SK-N-SH (cell line): ENCODE data around the gene EEF2K. TPM values are rescaled to one million over a fixed set of nuclear protein-coding genes. Genes with fewer than 3 reads are reported as not detected.

Source experiments
- CTCF ChIA-PET: fragments of 300-600, 350-600 bp; formaldehyde crosslinking; extraction: SDS; loops from one replicate; lab custom pipeline; 2021; lab: Yijun Ruan, JAX
- POLR2A ChIA-PET: fragments of 350-600 bp; sonication (Branson Sonifier 250); formaldehyde crosslinking; extraction: SDS; loops from one replicate; lab custom pipeline; 2020; ENCODE audit warnings: antibody characterized with exemption, inconsistent platforms; lab: Yijun Ruan, JAX
- DNase-seq: peaks from one replicate; pipeline ENCODE4 v3.0.0; 2012
- H2AFZ ChIP-seq: fragments of 200-600 bp; sonication (generic); 2 replicates; pipeline ENCODE4 v1.8.1; 2016; ENCODE audit warnings: antibody characterized with exemption, mild to moderate bottlenecking, low read depth
- H3F3A ChIP-seq: fragments of 200-600 bp; sonication (generic); replicated peaks from 2 replicates; pipeline ENCODE3; 2016; ENCODE audit warnings: antibody characterized with exemption, mild to moderate bottlenecking; ENCODE audit not compliant: insufficient read depth
- H3K27ac ChIP-seq, 2 experiments: fragments of 200-500 bp in 1 of 2; fragments of 200-600 bp in 1 of 2; sonication (Bioruptor generic) in 1 of 2; sonication (generic), shearing (Covaris generic) in 1 of 2; 2 replicates each; pipeline versions ENCODE4 v1.5.1 to v1.6.1; 2014 to 2016; ENCODE audit warnings: low read depth in 2 of 2, inconsistent platforms in 1 of 2, low read length in 1 of 2, mild to moderate bottlenecking in 1 of 2, mixed read lengths in 1 of 2
- H3K27me3 ChIP-seq: fragments of 200-600 bp; sonication (generic), shearing (Covaris generic); 2 replicates; pipeline ENCODE4 v1.6.1; 2016; ENCODE audit warnings: mixed run types; ENCODE audit not compliant: insufficient read depth
- H3K36me3 ChIP-seq, 2 experiments: fragments of 200-500 bp in 1 of 2; fragments of 200-600 bp in 1 of 2; sonication (Bioruptor generic) in 1 of 2; sonication (generic) in 1 of 2; replicated peaks in 1 of 2; 2 replicates each; pipeline versions ENCODE3 to v1.5.1; 2014 to 2016; ENCODE audit warnings: low read length in 1 of 2, mild to moderate bottlenecking in 1 of 2; ENCODE audit not compliant: insufficient read depth in 2 of 2, control insufficient read depth in 1 of 2
- H3K4me1 ChIP-seq, 2 experiments: fragments of 200-500 bp in 1 of 2; fragments of 200-600 bp in 1 of 2; sonication (Bioruptor generic) in 1 of 2; sonication (generic), shearing (Covaris generic) in 1 of 2; 2 replicates each; pipeline versions ENCODE4 v1.5.1 to v1.6.1; 2014 to 2016; ENCODE audit warnings: low read depth in 1 of 2, low read length in 1 of 2, mixed run types in 1 of 2; ENCODE audit not compliant: insufficient read depth in 2 of 2, control insufficient read depth in 1 of 2
- H3K4me2 ChIP-seq: fragments of 200-600 bp; sonication (generic), shearing (Covaris generic); 2 replicates; pipeline ENCODE4 v1.6.1; 2017; ENCODE audit warnings: mixed run types
- H3K4me3 ChIP-seq, 2 experiments: fragments of 200-500 bp in 1 of 2; fragments of 200-600 bp in 1 of 2; sonication (Bioruptor generic) in 1 of 2; sonication (generic), shearing (Covaris generic) in 1 of 2; 2 replicates each; pipeline versions ENCODE4 v1.5.1 to v1.8.1; 2014 to 2016; ENCODE audit warnings: low read depth in 2 of 2, inconsistent platforms in 1 of 2, low read length in 1 of 2, mild to moderate bottlenecking in 1 of 2, mixed read lengths in 1 of 2, moderate library complexity in 1 of 2
- H3K79me2 ChIP-seq: fragments of 200-600 bp; sonication (generic); 2 replicates; pipeline ENCODE4 v1.8.1; 2017; ENCODE audit warnings: mild to moderate bottlenecking; ENCODE audit not compliant: insufficient read depth
- H3K9ac ChIP-seq: fragments of 200-600 bp; sonication (generic); 2 replicates; pipeline ENCODE4 v1.6.1; 2017; ENCODE audit warnings: mixed run types
- H3K9me2 ChIP-seq: fragments of 200-600 bp; sonication (generic); 2 replicates; pipeline ENCODE4 v1.6.1; 2017; ENCODE audit warnings: mixed run types
- H3K9me3 ChIP-seq: fragments of 200-600 bp; sonication (generic); 2 replicates; pipeline ENCODE4 v1.6.1; 2017; ENCODE audit warnings: mixed run types, mild to moderate bottlenecking, moderate library complexity
- H4K20me1 ChIP-seq: fragments of 200-600 bp; sonication (generic); 2 replicates; pipeline ENCODE4 v1.6.1; 2017; ENCODE audit warnings: mild to moderate bottlenecking, mixed run types; ENCODE audit not compliant: insufficient read depth
- ELF1 ChIP-seq: IDR thresholded peaks from 2 replicates; pipeline ENCODE4 v1.4.0; 2012
- FOSL2 ChIP-seq: IDR thresholded peaks from 2 replicates; pipeline ENCODE4 v1.4.0; 2012; ENCODE audit warnings: low read depth, mild to moderate bottlenecking, moderate library complexity, borderline replicate concordance
- FOXM1 ChIP-seq: IDR thresholded peaks from 2 replicates; pipeline ENCODE4 v1.4.0; 2012; ENCODE audit warnings: low read depth, mild to moderate bottlenecking
- MXI1 ChIP-seq: IDR thresholded peaks from 2 replicates; pipeline ENCODE4 v1.6.1; 2012; ENCODE audit warnings: mild to moderate bottlenecking, low read depth, low read length, improper control_type of control experiment
- NFIC ChIP-seq: IDR thresholded peaks from 2 replicates; pipeline ENCODE4 v1.4.0; 2012; ENCODE audit warnings: borderline replicate concordance
- POLR2AphosphoS5 ChIP-seq: IDR thresholded peaks from 2 replicates; pipeline ENCODE4 v1.6.1; 2012; ENCODE audit warnings: low read depth, low read length
- RCOR1 ChIP-seq: fragments of 150-350 bp; IDR thresholded peaks from 2 replicates; pipeline ENCODE4 v1.6.1; 2017; ENCODE audit warnings: antibody characterized with exemption, low read length
- RFX5 ChIP-seq: IDR thresholded peaks from 2 replicates; pipeline ENCODE4 v1.6.1; 2012; ENCODE audit warnings: mild to moderate bottlenecking, improper control_type of control experiment, low read length
- TAF1 ChIP-seq: IDR thresholded peaks from 2 replicates; pipeline ENCODE4 v1.6.1; 2012; ENCODE audit warnings: low read depth, mild to moderate bottlenecking, low read length, moderate library complexity, borderline replicate concordance
- TEAD4 ChIP-seq: IDR thresholded peaks from 2 replicates; pipeline ENCODE4 v1.4.0; 2012; ENCODE audit warnings: mild to moderate bottlenecking, borderline replicate concordance; ENCODE audit not compliant: insufficient read depth
- YY1 ChIP-seq: IDR thresholded peaks from 2 replicates; pipeline ENCODE4 v1.4.0; 2012; ENCODE audit warnings: low read depth, mild to moderate bottlenecking
- WGBS: methylation state at CpG from one replicate; pipeline ENCODE4 v1.1.6; 2017; ENCODE audit warnings: low lambda C conversion rate; 5-methylcytosine and 5-hydroxymethylcytosine counted together
- polyA plus RNA-seq, 3 experiments: library from polyadenylated mRNA; depleted of rRNA; stranded (reverse); fragments of >200 nt; gene quantifications; 2 replicates each; pipeline ENCODE4 v1.2.3, GENCODE V29; 2012
- TF ChIP-seq, protein P1 (sequence below): IDR thresholded peaks from 2 replicates; pipeline ENCODE4 v1.4.0; 2012; ENCODE audit warnings: low read depth, borderline replicate concordance
- TF ChIP-seq, protein P2 (sequence below): IDR thresholded peaks from 2 replicates; pipeline ENCODE4 v1.4.0; 2012; ENCODE audit warnings: low read depth, borderline replicate concordance
- TF ChIP-seq, protein P3 (sequence below): fragments of 150-350 bp; IDR thresholded peaks from 2 replicates; pipeline ENCODE4 v1.6.1; 2017; ENCODE audit warnings: antibody characterized with exemption, low read length, low read depth, borderline replicate concordance
- TF ChIP-seq, protein P4 (sequence below): IDR thresholded peaks from 2 replicates; pipeline ENCODE4 v1.4.0; 2012; ENCODE audit warnings: low read depth
- TF ChIP-seq, protein P5 (sequence below): IDR thresholded peaks from 2 replicates; pipeline ENCODE4 v1.6.1; 2012; ENCODE audit warnings: mild to moderate bottlenecking, low read depth, low read length, moderate library complexity

EEF2K gene
- polyA plus RNA-seq, 1 of the 3 experiments (the other 2 are of a cell fraction): 8.0 TPM

DNA sequence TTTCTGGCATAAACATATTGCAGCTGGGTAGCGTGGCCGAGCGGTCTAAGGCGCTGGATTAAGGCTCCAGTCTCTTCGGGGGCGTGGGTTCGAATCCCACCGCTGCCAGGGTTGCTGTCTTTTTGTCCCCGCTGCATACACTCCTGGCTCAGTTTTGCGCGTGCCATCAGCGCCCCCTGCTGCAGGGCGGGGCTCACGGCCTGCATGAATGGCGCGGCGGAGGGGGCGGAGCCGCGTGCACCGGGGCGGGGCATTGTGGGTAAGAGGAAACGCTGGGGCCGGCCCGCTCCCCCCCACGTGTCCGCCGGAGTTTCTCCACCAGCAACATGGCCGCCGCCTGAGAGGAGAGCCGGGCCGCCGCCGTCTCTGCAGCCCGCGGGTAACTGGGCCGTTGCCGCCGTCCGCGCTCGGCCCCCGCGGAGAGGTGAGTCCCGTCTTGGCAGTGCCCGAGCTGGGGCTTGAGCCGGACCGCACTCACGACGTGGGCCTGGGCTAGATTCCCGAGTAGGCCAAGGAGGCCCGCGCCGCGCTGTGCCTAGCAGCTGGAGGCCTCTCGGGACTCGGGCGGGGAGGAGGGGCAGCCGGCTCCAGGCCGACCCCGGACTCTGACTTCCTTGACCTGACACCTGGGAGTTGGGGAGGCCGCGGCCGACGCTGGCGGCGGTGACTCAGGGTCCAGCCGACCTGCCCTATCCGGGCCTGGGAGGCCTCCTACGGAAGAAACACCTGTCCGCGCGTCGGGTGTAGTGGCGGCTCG, 91.2 kb downstream of the EEF2K start, which contains the start of gene POLR3E (continued):
- TF ChIP-seq YY1 (peak; percentile 96), TAF1 (peak; percentile 59; the same call in 1 of the 2 replicates), ELF1 (no peak; the same call in 1 of the 2 replicates)
- TF ChIP-seq, protein P1, sequence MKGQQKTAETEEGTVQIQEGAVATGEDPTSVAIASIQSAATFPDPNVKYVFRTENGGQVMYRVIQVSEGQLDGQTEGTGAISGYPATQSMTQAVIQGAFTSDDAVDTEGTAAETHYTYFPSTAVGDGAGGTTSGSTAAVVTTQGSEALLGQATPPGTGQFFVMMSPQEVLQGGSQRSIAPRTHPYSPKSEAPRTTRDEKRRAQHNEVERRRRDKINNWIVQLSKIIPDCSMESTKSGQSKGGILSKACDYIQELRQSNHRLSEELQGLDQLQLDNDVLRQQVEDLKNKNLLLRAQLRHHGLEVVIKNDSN: peak; percentile 74
- TF ChIP-seq, protein P2, sequence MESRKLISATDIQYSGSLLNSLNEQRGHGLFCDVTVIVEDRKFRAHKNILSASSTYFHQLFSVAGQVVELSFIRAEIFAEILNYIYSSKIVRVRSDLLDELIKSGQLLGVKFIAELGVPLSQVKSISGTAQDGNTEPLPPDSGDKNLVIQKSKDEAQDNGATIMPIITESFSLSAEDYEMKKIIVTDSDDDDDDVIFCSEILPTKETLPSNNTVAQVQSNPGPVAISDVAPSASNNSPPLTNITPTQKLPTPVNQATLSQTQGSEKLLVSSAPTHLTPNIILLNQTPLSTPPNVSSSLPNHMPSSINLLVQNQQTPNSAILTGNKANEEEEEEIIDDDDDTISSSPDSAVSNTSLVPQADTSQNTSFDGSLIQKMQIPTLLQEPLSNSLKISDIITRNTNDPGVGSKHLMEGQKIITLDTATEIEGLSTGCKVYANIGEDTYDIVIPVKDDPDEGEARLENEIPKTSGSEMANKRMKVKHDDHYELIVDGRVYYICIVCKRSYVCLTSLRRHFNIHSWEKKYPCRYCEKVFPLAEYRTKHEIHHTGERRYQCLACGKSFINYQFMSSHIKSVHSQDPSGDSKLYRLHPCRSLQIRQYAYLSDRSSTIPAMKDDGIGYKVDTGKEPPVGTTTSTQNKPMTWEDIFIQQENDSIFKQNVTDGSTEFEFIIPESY: no peak
- TF ChIP-seq, protein P3, sequence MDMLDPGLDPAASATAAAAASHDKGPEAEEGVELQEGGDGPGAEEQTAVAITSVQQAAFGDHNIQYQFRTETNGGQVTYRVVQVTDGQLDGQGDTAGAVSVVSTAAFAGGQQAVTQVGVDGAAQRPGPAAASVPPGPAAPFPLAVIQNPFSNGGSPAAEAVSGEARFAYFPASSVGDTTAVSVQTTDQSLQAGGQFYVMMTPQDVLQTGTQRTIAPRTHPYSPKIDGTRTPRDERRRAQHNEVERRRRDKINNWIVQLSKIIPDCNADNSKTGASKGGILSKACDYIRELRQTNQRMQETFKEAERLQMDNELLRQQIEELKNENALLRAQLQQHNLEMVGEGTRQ: peak; percentile 30; the same call in 1 of the 2 replicates
- TF ChIP-seq, all 33 proteins: peak for 21

DNA sequence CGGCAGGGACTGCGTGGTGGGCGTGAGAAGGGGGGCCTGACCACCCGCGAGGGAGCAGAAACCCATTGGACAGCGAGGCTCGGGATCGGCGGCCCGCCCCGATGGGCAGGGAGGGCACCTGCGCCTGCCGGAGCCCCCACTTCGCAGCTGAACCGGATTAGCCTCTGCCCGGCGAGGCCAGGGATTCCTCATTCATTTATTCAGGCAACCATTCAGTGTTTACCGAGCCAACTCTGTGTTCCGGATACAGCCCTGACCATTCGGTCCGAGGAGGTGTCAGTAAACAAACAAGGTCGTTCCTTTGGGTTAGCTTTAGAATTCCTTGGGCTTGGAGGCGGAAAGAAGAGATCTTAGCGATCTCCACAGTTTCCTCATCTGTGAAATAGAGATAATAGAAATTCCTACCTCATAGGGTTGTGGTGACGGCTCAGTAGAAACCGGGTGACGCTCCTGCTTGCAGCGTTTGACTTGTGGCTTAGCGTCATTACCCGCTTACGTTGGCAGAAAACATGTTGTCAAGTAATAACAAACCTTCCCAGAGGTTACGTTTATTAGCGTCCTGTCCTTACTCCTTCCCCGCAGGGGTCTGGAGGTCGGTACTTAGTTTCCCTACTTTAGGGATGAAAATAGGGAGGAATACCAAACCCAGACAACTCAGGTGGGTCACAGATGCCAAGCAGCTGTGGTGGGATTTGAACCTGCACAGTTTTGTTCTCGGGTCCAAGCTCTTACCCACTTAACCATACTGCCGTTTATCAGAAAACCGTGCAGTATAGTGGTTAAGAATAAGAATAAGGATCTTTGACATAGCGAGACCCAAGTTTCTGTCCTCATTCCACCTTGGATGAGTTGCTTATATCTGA, 92.0 kb downstream of the EEF2K start:
- Histone ChIP-seq H3K9me2 (no peaks in the 10 kb centered on the region), H3K9me3 (no peaks in the 10 kb centered on the region), H3K4me3 (peak overlapping the region; percentile 78 to 84), H3K4me1 (peaks cover 0 to 9% of the 10 kb centered on the region in 2 experiments; a peak in 1 of 4 replicates), H3F3A (peaks cover 26% of the 10 kb centered on the region), H3K36me3 (peaks cover 0 to 11% of the 10 kb centered on the region in 2 experiments), H4K20me1 (peaks cover 38% of the 10 kb centered on the region), H2AFZ (0 out of 2 replicates have a peak overlapping the region, but pooled peaks have one; percentile 49), H3K27me3 (no peaks in the 10 kb centered on the region), H3K4me2 (peak overlapping the region; percentile 87), H3K27ac (peak overlapping the region; percentile 85 to 90), H3K79me2 (peaks cover 41% of the 10 kb centered on the region), H3K9ac (peak overlapping the region; percentile 90)
- DNase-seq: peak; percentile 79
- ChIA-PET CTCF (interaction anchor here (0.9 to 6.4 kb wide), 9 partner anchors 13 to 348 kb away, joined by 3 to 115 read pairs (median 4); partner anchors contain the start of gene EEF2K), POLR2A (interaction anchor here (0.6 to 1.9 kb wide), 4 partner anchors 8 to 107 kb away, joined by 3 to 14 read pairs (median 4); partner anchors contain the start of gene EEF2K)
- WGBS: 3% methylated on average over 23 of the region's 39 CpGs
- peak; percentile 49; the same call in 1 of the 2 replicates for TF ChIP-seq FOSL2
- no peak for TF ChIP-seq RFX5
- TF ChIP-seq RCOR1: peak; percentile 43; the same call in 1 of the 2 replicates
- no peak for TF ChIP-seq ELF1
- peak; percentile 98 for TF ChIP-seq POLR2AphosphoS5
- TF ChIP-seq, protein P3: no peak
- peak; percentile 50; the same call in 1 of the 2 replicates for TF ChIP-seq NFIC
- peak; percentile 76; the same call in 1 of the 2 replicates for TF ChIP-seq MXI1
- TF ChIP-seq, protein P4, sequence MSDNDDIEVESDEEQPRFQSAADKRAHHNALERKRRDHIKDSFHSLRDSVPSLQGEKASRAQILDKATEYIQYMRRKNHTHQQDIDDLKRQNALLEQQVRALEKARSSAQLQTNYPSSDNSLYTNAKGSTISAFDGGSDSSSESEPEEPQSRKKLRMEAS: peak; percentile 52; the same call in 1 of the 2 replicates
- TF ChIP-seq, protein P5, sequence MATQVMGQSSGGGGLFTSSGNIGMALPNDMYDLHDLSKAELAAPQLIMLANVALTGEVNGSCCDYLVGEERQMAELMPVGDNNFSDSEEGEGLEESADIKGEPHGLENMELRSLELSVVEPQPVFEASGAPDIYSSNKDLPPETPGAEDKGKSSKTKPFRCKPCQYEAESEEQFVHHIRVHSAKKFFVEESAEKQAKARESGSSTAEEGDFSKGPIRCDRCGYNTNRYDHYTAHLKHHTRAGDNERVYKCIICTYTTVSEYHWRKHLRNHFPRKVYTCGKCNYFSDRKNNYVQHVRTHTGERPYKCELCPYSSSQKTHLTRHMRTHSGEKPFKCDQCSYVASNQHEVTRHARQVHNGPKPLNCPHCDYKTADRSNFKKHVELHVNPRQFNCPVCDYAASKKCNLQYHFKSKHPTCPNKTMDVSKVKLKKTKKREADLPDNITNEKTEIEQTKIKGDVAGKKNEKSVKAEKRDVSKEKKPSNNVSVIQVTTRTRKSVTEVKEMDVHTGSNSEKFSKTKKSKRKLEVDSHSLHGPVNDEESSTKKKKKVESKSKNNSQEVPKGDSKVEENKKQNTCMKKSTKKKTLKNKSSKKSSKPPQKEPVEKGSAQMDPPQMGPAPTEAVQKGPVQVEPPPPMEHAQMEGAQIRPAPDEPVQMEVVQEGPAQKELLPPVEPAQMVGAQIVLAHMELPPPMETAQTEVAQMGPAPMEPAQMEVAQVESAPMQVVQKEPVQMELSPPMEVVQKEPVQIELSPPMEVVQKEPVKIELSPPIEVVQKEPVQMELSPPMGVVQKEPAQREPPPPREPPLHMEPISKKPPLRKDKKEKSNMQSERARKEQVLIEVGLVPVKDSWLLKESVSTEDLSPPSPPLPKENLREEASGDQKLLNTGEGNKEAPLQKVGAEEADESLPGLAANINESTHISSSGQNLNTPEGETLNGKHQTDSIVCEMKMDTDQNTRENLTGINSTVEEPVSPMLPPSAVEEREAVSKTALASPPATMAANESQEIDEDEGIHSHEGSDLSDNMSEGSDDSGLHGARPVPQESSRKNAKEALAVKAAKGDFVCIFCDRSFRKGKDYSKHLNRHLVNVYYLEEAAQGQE: peak; percentile 69; the same call in 1 of the 2 replicates
- 0 out of 2 replicates have a peak, but pooled peaks have one; percentile 28 for TF ChIP-seq FOXM1
- TF ChIP-seq TEAD4: peak; percentile 80; the same call in 1 of the 2 replicates
